ENCODE measurements around the gene CYTH2.

GRCh38 chr19:48455171-48455907 lies 13.8 kb upstream of the CYTH2 start, which contains the start of gene KCNJ14:
- TF ChIP-seq GATA2 (CRISPR knock-in tag; IDR thresholded peaks at IDR 0.05) (no peak), EZH2phosphoT487 (IDR thresholded peaks at IDR 0.05; ENCODE audit: borderline replicate concordance, low read depth) (no peak), CTCF (IDR thresholded peaks at IDR 0.05) (no peak), TCF12 (IDR thresholded peaks at IDR 0.05) (no peak), POLR2AphosphoS5 (IDR thresholded peaks at IDR 0.05; ENCODE audit: low read depth, low read length) (no peak), TAF1 (IDR thresholded peaks at IDR 0.05; ENCODE audit: borderline replicate concordance, low read depth, low read length) (no peak)
- TF ChIP-seq, protein P1, sequence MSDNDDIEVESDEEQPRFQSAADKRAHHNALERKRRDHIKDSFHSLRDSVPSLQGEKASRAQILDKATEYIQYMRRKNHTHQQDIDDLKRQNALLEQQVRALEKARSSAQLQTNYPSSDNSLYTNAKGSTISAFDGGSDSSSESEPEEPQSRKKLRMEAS (IDR thresholded peaks at IDR 0.05; ENCODE audit: low read depth): no peak

Measured in SK-N-SH (cell line).